A549 (cell line): ENCODE data around the gene DNAJC15. TPM values are rescaled to one million over a fixed set of nuclear protein-coding genes. Genes with fewer than 3 reads are reported as not detected.

Experiments used
- polyA plus RNA-seq, 4 experiments: library from polyadenylated mRNA; depleted of rRNA in 3 of 4; stranded (reverse); fragments of >200 nt; fragmentation: RNase III in 1 of 4; extraction: RNeasy Plus Mini Kit Qiagen cat#74134 plus additional on column Dnase treatment in 1 of 4; gene quantifications; 2 replicates in 3 of 4; 3 replicates in 1 of 4; pipeline ENCODE4 v1.2.3, GENCODE V29; 2011 to 2017

The DNAJC15 gene
- polyA plus RNA-seq, 2 of the 4 experiments (the other 2 are of a cell fraction), result 0.03 to 0.05 TPM

Other genes with a start within 250 kb of the DNAJC15 start
- not detected in 2 replicates for gene FAM216B, start 242.0 kb upstream of the DNAJC15 start, polyA plus RNA-seq (2011; rRNA removed)
- not detected in 3 replicates for gene FAM216B, start 242.0 kb upstream of the DNAJC15 start, polyA plus RNA-seq (2017; fragmentation: RNase III; extraction: RNeasy Plus Mini Kit Qiagen cat#74134 plus additional on column Dnase treatment)
- 0.08 and 0.10 TPM in 2 replicates for gene EPSTI1, start 31.3 kb upstream of the DNAJC15 start, polyA plus RNA-seq (2011; rRNA removed)
- 0.05 to 0.07 TPM in 2 of 3 replicates, not detected in the other for gene EPSTI1, start 31.3 kb upstream of the DNAJC15 start, polyA plus RNA-seq (2017; fragmentation: RNase III; extraction: RNeasy Plus Mini Kit Qiagen cat#74134 plus additional on column Dnase treatment)